ENCODE data around the gene LORICRIN.
"Not testable (repeated sequence)": the region's sequence is repeated elsewhere in the genome, so short reads cannot be mapped to it uniquely, and the experiment has no call there.

Gene LORICRIN

GRCh38 chr1:153259387-153259786, at the start of gene LORICRIN:
LORICRIN (plus strand) TSS chr1:153259687; CDS start chr1:153260950, 1,263 bp downstream.
- no peak for DNase-seq

GRCh38 chr1:153210206-153210605, 49.3 kb upstream of the LORICRIN start:
- no peak for DNase-seq

- no peak for DNase-seq
Observed at GRCh38 chr1:153212201-153212600, 47.3 kb upstream of the LORICRIN start.

GRCh38 chr1:153213519-153213918, 46.0 kb upstream of the LORICRIN start:
- no peak for DNase-seq

- no peak for DNase-seq
Observed at GRCh38 chr1:153217212-153217611, 42.3 kb upstream of the LORICRIN start, which contains the start of gene PRR9. PRR9 (plus strand) TSS chr1:153217584; CDS start chr1:153218145, 561 bp downstream.

GRCh38 chr1:153217744-153218416, 41.6 kb upstream of the LORICRIN start:
- no peak for DNase-seq

GRCh38 chr1:153220606-153221303, 38.7 kb upstream of the LORICRIN start:
- no peak for DNase-seq

GRCh38 chr1:153223040-153223891, 36.2 kb upstream of the LORICRIN start:
- peak; percentile 33 for DNase-seq

- DNase-seq, result no peak
Observed at GRCh38 chr1:153227810-153228209, 31.7 kb upstream of the LORICRIN start.

- DNase-seq, result no peak
Observed at GRCh38 chr1:153228491-153228890, 31.0 kb upstream of the LORICRIN start.

GRCh38 chr1:153229076-153229829, 30.2 kb upstream of the LORICRIN start:
- not testable (repeated sequence) for DNase-seq

- DNase-seq, result no peak
Observed at GRCh38 chr1:153231363-153231762, 28.1 kb upstream of the LORICRIN start.

- DNase-seq, result no peak
Observed at GRCh38 chr1:153231785-153232184, 27.7 kb upstream of the LORICRIN start.

- no peak for DNase-seq
Observed at GRCh38 chr1:153232553-153232952, 26.9 kb upstream of the LORICRIN start.

- no peak for DNase-seq
Observed at GRCh38 chr1:153233448-153233847, 26.0 kb upstream of the LORICRIN start.

- DNase-seq, result no peak
Observed at GRCh38 chr1:153238527-153238926, 21.0 kb upstream of the LORICRIN start.

GRCh38 chr1:153242160-153242559, 17.3 kb upstream of the LORICRIN start:
- DNase-seq, result no peak

- DNase-seq, result no peak
Observed at GRCh38 chr1:153245466-153245865, 14.0 kb upstream of the LORICRIN start.

GRCh38 chr1:153246018-153246417, 13.5 kb upstream of the LORICRIN start:
- no peak for DNase-seq

GRCh38 chr1:153246825-153247224, 12.7 kb upstream of the LORICRIN start:
- DNase-seq, result no peak

GRCh38 chr1:153248176-153248879, 11.2 kb upstream of the LORICRIN start:
- DNase-seq, result no peak

- no peak for DNase-seq
Observed at GRCh38 chr1:153250166-153250565, 9.3 kb upstream of the LORICRIN start.
